Heart right ventricle (tissue), 16 donors: Measurements from ENCODE around the gene FARP1. TPM values are rescaled to one million over a fixed set of nuclear protein-coding genes. Genes with fewer than 3 reads are reported as not detected.

ENCODE experiments used
- ATAC-seq, 8 donors: fragments of 200-7000 bp; cut with Tn5 transposase; one replicate each; pipeline ENCODE4 v1.9.1; 2020; ENCODE audit warnings: mild to moderate bottlenecking in 8 of 8, moderate library complexity in 8 of 8, moderate number of reproducible peaks in 1 of 8
- DNase-seq, 2 donors: peaks; one replicate each; pipeline ENCODE4 v3.0.0-alpha.2; 2020
- H3K27ac ChIP-seq, 10 donors: fragments of 200-600 bp; sonication (generic) in 2 of 10; one replicate each; pipeline versions ENCODE4 v1.5.0 to v1.8.0; 2020 to 2022; ENCODE audit warnings: mild to moderate bottlenecking in 3 of 10
- H3K27me3 ChIP-seq, 7 donors: fragments of 200-600 bp; one replicate each; pipeline ENCODE4 v1.8.0; 2021 to 2022; ENCODE audit warnings: mild to moderate bottlenecking in 2 of 7
- H3K36me3 ChIP-seq, 9 donors: fragments of 200-600 bp; sonication (generic) in 1 of 9; one replicate each; pipeline versions ENCODE4 v1.5.0 to v1.8.0; 2020 to 2022; ENCODE audit warnings: mild to moderate bottlenecking in 2 of 9
- H3K4me1 ChIP-seq, 9 donors: fragments of 200-600 bp; sonication (generic) in 1 of 9; one replicate each; pipeline versions ENCODE4 v1.5.0 to v1.8.0; 2020 to 2022; ENCODE audit warnings: mild to moderate bottlenecking in 4 of 9
- H3K4me3 ChIP-seq, 10 donors: fragments of 200-600 bp; sonication (generic) in 2 of 10; one replicate each; pipeline versions ENCODE4 v1.5.0 to v1.8.0; 2020 to 2022; ENCODE audit warnings: mild to moderate bottlenecking in 7 of 10, moderate library complexity in 2 of 10
- H3K9me3 ChIP-seq, 11 donors: fragments of 200-600 bp in 10 of 11; sonication (generic) in 2 of 11; one replicate each; pipeline versions ENCODE4 v1.5.0 to v1.8.0; 2013 to 2022; ENCODE audit warnings: mild to moderate bottlenecking in 2 of 11, control low read depth in 1 of 11, moderate library complexity in 1 of 11
- WGBS, 2 donors: extraction: QIAGEN DNeasy Blood & Tissue Kit; methylation state at CpG; one replicate each; pipeline ENCODE4 v1.1.7; 2013; ENCODE audit warnings: inconsistent platforms in 1 of 2; 5-methylcytosine and 5-hydroxymethylcytosine counted together
- intact Hi-C, 10 donors: fragments of 100-400 bp; cut with DNase I; formaldehyde crosslinking; loops; one replicate each; pipeline versions ENCODE4 v1.11.1 to v1.14.2; 2022
- polyA plus RNA-seq, 2 donors: library from polyadenylated mRNA; stranded (reverse); fragments of 200-250 nt; gene quantifications; one replicate each; pipeline ENCODE4 v1.2.3, GENCODE V29; 2013
- total RNA-seq, 10 donors: library from RNA; stranded (reverse); fragmentation: NEBNext Ultra II Directional in 3 of 10; extraction: Animal tissue kit (Norgen Biotek cat#: 25700) in 3 of 10; gene quantifications; one replicate each; pipeline versions ENCODE4 v1.2.1 to v1.2.4, GENCODE V29; 2021 to 2023
- TF ChIP-seq, protein P1 (sequence below), 9 donors: fragments of 200-600 bp; sonication (generic) in 2 of 9; IDR thresholded peaks; one replicate each; pipeline versions ENCODE4 v1.5.0 to v1.8.0; 2021 to 2022; ENCODE audit warnings: antibody characterized with exemption in 9 of 9, mild to moderate bottlenecking in 5 of 9, moderate library complexity in 1 of 9
- donor health status: Arrhythmogenic right ventricular cardiomyopathy.
- donor health status: ischemic (EF 13 %, LVEDD 7.1; RV severe dilation, severe dysfunction).
- donor health status: healthy with polysubstance abuse.
- donor health status: DM: no; HTN: yes; CAD: no.
- donor health status: DM: no; HTN: no; CAD: no.
- donor health status: ischemic (EF 25% LVEDD 6.9; RV normal size, moderate dysfunction).
- donor health status: ischemic (EF 25% LVEDD 5.7; RV mildly dilated, moderate dysfunction).
- donor health status: healthy.
- donor health status: DM: yes; HTN: yes; CAD: no.
- donor health status: Ischemic cardiomyopathy.
- donor health status: ischemic (EF 35%, LVEDD 5.7; RV mildly dilated, moderate dysfunction).
- donor health status: nonischemic (EF 11% LVEDD 7.7; RV severe dilation, severe dysfunction).
- donor health status: DM: yes; HTN: yes; CAD: no.
- donor health status: PGD.
- donor health status: ischemic (EF 29% LVEDD 5.4; RV normal size, mild dysfunction).
- donor health status: nonischemic (EF 23%, LVEDD 6.1; RV moderate dilation, normal function).

Gene FARP1
- total and polyA plus RNA-seq, 12 donors, result 6.9 to 72.9 (median 17.1) TPM

DNA sequence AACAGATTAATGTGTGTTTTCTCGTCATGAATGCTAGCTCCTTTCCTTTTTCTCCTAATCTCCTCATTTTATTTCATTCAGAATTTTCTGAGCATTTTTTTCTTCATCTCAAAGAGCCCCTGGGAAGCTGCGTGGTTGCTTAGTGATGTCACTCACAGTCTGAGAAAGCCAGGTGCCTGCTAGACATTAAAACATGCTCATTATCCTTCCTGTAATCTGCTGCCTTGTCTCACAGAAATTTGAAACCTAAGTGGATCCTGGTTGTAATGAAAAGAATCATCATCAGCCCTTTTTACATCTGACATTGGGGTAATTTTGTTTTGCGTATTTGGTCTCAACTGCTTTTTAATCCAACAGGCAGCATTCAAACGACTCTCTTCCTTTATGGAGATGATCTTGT, 142.4 kb downstream of the FARP1 start:
- no peaks in the 10 kb centered on the region for H3K9me3 ChIP-seq
- DNase-seq, result no peak
- ATAC-seq, result no peak
- H3K36me3 ChIP-seq, result no peaks in the 10 kb centered on the region
- H3K4me3 ChIP-seq, result no peak overlapping the region
- intact Hi-C loops, result no loop called here
- peaks cover 0 to 28% (median under 1%) of the 10 kb centered on the region in 9 donors for H3K4me1 ChIP-seq
- 70 to 73% methylated on average over 4 of the region's 4 CpGs for WGBS, 2 donors
- H3K27ac ChIP-seq, result peak overlapping the region in 1 of 10 donors; percentile 26
- no peaks in the 10 kb centered on the region for H3K27me3 ChIP-seq
- TF ChIP-seq, protein P1, sequence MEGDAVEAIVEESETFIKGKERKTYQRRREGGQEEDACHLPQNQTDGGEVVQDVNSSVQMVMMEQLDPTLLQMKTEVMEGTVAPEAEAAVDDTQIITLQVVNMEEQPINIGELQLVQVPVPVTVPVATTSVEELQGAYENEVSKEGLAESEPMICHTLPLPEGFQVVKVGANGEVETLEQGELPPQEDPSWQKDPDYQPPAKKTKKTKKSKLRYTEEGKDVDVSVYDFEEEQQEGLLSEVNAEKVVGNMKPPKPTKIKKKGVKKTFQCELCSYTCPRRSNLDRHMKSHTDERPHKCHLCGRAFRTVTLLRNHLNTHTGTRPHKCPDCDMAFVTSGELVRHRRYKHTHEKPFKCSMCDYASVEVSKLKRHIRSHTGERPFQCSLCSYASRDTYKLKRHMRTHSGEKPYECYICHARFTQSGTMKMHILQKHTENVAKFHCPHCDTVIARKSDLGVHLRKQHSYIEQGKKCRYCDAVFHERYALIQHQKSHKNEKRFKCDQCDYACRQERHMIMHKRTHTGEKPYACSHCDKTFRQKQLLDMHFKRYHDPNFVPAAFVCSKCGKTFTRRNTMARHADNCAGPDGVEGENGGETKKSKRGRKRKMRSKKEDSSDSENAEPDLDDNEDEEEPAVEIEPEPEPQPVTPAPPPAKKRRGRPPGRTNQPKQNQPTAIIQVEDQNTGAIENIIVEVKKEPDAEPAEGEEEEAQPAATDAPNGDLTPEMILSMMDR (IDR thresholded peaks at IDR 0.05), result no peak

DNA sequence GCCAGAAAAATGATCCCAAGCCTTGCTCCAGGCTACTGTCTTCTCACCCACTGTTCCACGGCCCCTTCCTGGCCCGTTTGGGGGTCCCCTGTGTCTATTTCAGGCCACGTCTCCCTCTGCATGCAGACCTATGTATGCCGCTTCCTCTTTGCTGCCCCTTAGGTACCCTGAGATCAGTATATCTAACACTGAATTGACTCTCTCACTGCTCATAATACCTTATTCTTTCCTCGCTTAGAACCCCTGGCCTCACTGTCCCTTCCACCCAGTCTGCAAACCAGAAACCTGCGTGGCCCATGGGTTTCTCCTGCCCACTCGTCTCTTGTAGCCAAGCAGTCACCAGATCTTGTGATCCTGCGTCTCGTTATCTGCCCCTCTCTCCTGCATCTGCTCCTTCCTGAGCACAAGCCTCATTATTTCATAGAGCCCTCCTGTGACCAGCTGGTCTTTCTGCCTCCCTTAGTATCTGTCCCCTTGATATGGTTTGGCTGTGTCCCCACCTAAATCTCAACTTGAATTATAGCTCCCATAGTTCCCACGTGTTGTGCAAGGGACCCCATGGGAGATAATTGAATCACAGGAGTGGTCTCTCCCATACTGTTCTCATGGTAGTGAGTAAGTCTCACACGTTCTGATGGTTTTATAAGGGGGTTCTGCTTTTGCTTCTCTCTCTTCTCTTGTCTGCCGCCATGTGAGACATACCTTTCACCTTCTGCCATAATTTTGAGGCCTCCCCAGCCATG, 143.1 kb downstream of the FARP1 start:
- intact Hi-C loops, result no loop called here
- H3K9me3 ChIP-seq, result no peaks in the 10 kb centered on the region
- DNase-seq, result no peak
- peak overlapping the region in 1 of 10 donors; percentile 9 for H3K27ac ChIP-seq
- ATAC-seq, result peak in 1 of 8 donors; percentile 31
- TF ChIP-seq, protein P1 (IDR thresholded peaks at IDR 0.05), result no peak
- peaks cover 0 to 26% (median 0%) of the 10 kb centered on the region in 9 donors for H3K4me1 ChIP-seq
- H3K36me3 ChIP-seq, result no peaks in the 10 kb centered on the region
- 77 to 79% methylated on average over 12 of the region's 12 CpGs for WGBS, 2 donors
- no peak overlapping the region for H3K4me3 ChIP-seq
- H3K27me3 ChIP-seq, result no peaks in the 10 kb centered on the region

DNA sequence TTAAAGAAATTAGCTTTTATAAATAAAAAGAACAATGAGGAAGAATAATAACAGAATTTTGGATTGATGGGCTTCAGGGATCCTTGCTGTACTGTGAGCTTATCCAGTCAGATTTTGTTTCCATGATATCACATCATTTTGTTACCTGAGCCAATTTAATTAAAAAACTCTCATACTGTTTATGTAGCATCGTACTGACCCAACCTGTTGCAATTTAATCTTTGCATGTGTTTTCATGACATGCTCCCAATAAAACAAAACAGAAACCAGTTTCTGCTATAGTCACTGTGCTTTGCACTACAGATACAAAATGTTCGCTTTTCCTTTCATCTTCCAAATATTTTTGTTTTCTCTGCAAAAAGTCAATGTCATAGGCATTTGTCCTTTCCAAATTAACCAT, 143.9 kb downstream of the FARP1 start:
- ATAC-seq, result no peak
- intact Hi-C loops, result no loop called here
- no peaks in the 10 kb centered on the region for H3K27me3 ChIP-seq

DNA sequence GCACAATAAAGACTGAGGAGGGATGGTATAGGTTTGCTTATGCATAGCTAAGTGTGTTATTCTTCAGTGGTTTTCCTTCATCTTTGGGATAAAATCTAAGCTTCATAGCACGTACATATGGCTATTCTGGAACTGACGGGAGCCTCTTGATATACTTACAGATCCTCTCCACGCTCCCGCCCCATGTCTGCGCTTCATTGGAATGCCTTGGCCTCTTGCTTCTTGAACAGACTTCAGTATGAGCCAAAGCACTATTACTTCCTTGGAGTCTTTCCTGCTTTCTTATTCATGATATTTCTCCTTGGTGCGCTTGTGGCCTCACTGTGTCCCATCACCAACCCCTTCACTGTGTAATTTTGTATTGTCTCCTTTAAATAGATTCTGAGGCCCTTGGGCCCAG, 145.3 kb downstream of the FARP1 start:
- H3K36me3 ChIP-seq, result no peaks in the 10 kb centered on the region
- DNase-seq (no peak), ATAC-seq (no peak)
- peaks cover 0 to 31% (median 0%) of the 10 kb centered on the region in 9 donors for H3K4me1 ChIP-seq
- H3K27ac ChIP-seq, result no peak overlapping the region
- intact Hi-C loops, result no loop called here
- 89 to 94% methylated on average over 6 of the region's 6 CpGs for WGBS, 2 donors
- H3K9me3 ChIP-seq, result no peaks in the 10 kb centered on the region
- no peak overlapping the region for H3K4me3 ChIP-seq
- TF ChIP-seq, protein P1 (IDR thresholded peaks at IDR 0.05), result no peak
- H3K27me3 ChIP-seq, result no peaks in the 10 kb centered on the region

More for the DNA sequence above, 143.9 kb downstream of the FARP1 start:
- Histone ChIP-seq H3K4me3 (no peak overlapping the region), H3K27ac (no peak overlapping the region), H3K4me1 (peaks cover 0 to 30% (median 0%) of the 10 kb centered on the region in 9 donors), H3K9me3 (no peaks in the 10 kb centered on the region), H3K36me3 (no peaks in the 10 kb centered on the region)
- 88 to 92% methylated on average over 2 of the region's 2 CpGs for WGBS, 2 donors
- TF ChIP-seq, protein P1 (IDR thresholded peaks at IDR 0.05), result no peak
- no peak for DNase-seq
